ENCODE data around the gene TSGA10IP.

Gene TSGA10IP

DNA sequence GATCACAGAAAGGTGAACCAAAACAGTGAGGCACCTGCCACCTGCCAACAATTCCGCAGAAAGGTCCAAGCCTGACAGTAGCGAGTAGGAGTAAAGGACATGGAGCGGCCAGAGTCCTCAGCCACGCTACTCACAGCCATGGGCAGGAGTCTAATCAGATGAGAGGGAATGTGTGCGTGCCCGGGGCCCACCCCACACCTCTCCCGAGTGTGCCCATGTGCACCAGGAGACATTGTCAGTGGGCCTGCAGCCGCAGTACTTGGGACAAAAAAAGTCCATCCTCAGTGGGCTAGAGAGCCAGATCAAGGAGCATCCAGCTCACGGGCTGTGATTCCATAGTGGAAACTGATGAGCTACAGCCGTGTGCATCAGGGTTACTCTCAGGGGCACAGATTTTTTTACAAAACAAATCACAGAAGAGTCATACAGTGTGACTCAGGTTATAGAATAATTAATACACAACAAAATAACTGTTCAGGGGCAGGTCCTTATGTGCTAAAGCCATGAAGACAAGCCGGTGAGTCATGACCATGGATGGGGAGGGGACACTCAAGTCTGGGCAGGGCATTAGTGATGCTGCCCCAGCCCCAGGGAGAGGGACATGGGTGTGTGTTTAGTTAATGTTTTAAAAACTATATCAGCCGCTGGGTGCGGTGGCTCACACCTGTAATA lies 28.3 kb downstream of the TSGA10IP start:
- in situ Hi-C loops (cut with MboI; ENCODE audit: low sequenced_read_pairs) = no loop called here

DNA sequence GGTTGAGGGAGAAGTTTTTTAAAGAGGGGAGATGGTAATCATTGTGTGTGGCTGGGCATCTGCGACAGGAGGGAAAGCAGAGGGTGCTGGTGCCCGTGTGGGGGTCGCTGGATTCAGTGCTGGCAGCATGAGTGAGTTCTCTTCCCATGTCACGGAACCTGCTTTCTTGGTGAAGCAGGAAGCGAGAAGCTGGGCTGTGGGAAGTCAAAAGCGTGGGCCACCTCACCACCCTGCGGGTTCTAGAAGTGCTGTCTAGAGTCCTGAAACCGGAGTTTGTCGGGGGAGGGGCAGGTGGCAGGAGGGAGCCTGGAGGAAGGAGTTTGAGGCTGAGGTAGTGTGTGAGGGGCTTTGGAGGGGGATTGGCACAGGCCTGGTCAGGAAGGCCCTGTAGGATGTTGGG lies 30.5 kb downstream of the TSGA10IP start:
- in situ Hi-C loops (cut with MboI; ENCODE audit: low sequenced_read_pairs) = no loop called here

DNA sequence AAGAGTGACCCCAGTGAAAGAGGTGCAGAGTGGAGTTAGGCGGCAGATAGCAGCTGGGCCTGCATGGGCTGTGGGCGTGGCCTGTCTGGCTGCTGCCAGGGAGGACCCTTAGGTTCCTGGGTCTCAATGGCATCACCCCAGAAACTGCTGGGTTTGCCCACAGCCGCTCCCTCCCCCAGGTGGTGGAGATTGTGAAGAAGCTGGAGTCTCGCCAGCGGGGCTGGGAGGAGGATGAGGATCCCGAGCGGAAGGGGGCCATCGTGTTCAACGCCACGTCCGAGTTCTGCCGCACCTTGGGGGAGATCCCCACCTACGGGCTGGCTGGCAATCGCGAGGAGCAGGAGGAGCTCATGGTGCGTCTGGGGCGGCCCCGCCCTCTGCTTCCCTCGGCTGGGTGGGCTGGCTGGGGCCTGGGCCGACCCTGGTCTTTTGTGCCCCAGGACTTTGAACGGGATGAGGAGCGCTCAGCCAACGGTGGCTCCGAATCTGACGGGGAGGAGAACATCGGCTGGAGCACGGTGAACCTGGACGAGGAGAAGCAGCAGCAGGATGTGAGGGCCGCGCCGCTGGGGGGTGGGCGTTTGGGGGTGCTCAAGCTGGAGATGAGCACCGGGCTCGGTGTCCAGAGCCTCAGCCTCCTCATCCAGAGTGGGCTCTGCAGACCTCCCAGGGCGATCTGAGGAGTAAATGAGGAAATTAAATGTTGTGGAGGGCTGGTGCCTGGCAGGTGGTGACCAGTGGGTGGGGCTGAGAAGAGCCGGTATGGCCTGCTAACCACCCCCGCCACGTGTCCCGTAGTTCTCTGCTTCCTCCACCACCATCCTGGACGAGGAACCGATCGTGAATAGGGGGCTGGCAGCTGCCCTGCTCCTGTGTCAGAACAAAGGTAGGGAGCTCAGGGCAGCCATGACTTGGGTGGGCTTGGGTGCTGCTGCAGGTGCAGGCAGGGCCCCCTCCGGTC lies 31.2 kb downstream of the TSGA10IP start:
- in situ Hi-C loops (cut with MboI; ENCODE audit: low sequenced_read_pairs) = no loop called here

DNA sequence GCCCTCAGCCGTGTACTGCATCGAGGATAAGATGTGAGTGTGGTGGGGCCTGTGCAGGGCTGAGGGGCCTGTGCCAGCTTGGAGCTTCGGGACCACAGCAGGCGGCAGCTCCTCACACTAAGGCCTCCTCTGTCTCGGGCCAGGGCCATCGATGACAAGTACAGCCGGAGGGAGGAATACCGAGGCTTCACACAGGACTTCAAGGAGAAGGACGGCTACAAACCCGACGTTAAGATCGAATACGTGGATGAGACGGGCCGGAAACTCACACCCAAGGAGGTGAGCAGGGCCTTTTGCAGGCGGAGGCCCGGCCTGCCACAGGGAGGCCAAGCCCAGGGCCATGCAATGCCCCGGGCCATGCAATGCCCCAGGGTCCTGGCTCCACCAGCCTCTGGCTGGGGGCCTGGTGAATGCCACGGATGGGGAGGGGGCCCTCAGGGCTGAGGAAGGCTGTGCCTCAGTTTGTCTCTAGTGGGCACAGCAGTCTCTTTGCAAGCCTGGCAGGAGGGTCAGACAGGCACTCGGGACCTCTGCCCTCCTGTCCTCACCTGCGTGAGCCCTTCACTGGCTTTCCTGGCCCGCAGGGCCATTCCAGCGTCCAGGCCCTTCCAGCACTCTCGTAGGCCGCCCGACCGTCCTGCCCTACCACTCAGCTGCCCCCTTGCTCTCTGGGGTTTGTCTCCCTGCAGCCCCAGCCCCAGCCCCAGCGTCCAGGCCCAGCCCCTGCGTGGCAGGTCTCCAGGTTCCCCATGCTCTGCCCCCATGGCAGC lies 32.5 kb downstream of the TSGA10IP start:
- in situ Hi-C loops (cut with MboI; ENCODE audit: low sequenced_read_pairs) = no loop called here

DNA sequence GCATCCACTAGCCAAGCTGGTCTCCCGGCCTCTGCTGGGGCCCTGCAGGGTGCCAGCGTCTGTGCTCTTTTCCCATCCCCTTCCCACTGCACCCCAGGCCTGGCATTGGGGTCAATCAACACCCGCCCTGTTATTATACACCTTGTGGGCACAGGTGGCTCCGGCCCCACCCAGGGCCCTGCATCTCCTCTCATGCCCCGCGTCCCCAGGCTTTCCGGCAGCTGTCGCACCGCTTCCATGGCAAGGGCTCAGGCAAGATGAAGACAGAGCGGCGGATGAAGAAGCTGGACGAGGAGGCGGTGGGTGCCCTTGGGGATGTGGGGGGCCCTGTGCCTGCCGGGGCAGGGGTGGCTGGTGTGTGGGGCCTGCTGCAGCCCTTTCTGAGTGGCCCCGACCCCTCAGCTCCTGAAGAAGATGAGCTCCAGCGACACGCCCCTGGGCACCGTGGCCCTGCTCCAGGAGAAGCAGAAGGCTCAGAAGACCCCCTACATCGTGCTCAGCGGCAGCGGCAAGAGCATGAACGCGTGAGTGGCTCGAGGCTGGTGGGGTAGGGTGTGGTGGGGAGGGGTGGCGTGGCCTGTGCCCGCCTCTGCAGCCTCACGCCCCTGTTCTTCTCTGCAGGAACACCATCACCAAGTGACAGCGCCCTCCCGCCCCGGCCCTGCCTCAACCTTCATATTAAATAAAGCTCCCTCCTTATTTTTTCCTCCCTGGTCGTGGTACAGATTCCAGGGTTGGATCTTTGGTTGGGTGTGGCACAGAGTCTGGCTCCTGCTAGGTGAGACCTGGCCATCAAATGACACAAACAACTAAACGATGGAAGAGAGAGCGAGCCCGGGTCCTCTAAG lies 33.3 kb downstream of the TSGA10IP start:
- in situ Hi-C loops (cut with MboI; ENCODE audit: low sequenced_read_pairs) = no loop called here

DNA sequence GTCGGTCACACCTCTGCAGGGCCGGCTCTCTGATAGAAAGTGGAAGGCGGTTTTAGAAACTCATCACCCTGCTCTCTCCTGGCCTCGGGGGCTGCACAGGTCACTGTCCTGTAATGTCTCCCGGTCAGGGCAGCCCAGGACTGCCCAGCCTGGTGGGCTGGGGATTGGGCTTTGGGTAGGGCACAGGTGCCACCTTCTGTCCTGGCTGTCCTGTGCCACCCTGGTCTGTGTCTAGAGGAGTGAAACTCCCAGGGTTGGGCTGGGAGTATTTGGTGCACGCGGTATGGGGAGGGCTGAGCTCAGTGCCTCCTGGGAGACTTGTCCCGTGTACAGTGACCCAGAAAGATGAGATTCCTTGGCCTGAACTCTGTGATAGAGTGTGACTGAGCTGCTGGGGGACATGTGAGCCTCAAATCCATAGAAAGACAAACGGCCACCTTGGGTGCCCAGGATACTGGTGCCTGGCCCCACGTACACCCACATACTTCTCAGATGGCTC lies 34.0 kb downstream of the TSGA10IP start:
- in situ Hi-C loops (cut with MboI; ENCODE audit: low sequenced_read_pairs) = no loop called here

DNA sequence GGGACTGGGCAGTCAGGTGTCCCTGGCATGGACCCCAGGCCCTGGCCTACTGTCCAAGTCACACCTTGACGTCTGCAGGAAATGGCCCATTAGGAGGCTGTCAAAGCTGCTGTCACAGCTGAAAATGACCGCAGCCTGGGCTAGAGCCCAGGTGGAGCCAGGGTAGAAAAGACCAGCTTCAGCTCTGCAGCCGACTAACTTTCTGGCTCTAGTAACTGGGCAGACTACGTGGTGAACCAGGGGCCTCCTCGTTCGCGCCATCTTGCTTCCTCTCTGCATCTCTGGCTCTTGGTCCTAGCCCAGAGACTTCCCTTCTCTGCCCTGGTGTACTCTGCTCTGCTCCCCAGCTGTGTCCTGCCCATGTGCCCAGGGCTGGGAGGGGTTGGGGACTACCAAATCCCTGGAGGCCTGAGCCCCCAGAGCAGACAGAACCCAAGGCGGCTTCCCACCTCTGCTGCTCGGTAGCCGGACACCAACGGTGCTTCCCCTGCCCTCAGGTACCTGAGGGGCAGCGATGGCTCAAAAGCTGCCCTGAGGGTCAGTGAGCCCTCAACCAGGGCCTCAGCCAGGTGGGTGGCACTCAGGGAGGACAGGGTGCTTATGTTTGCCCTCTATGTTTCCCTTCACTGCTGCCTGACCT lies 35.9 kb downstream of the TSGA10IP start:
- in situ Hi-C loops (cut with MboI; ENCODE audit: low sequenced_read_pairs) = no loop called here

DNA sequence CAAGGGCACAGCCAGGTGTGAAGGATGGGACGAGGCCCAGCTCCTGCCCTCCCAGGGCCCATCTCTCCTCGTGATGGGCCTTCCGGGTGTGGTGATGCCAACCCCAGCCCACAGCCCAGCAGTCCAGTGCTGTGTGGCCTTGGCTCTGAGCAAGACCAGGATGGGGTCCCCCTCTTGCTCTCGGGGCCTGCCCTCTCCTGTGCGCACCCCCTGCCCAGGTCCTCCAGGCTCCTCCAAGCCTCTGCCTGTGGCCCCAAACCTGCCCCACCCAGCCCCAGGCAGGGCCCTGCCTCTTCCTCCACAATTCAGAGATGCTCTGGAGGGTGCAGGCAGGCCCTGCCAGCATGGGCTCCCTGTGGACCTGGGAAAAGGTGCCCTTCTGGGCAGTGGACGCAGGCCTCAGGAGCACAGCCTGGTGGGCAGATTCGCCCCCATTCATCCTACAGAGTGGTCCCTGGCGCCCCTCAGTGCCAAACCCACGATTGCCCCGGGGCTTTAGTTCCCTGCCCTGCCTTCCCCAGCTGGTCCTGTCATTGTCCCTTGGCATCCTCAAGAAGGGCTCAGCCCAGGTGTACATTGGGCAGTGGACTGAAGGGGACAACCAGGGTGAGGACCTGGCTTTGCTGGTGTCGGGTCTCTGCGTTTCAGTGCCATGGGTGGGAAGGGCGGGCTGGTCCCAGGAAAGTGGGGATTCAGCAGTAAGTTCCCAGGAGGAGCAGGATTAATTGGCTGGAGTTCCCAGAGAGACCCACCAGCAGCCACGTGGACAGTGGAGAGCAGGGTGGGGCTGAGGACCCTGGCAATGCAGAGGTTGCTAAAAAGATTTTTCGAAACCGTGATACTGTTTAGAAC lies 36.9 kb downstream of the TSGA10IP start:
- in situ Hi-C loops (cut with MboI; ENCODE audit: low sequenced_read_pairs) = no loop called here

DNA sequence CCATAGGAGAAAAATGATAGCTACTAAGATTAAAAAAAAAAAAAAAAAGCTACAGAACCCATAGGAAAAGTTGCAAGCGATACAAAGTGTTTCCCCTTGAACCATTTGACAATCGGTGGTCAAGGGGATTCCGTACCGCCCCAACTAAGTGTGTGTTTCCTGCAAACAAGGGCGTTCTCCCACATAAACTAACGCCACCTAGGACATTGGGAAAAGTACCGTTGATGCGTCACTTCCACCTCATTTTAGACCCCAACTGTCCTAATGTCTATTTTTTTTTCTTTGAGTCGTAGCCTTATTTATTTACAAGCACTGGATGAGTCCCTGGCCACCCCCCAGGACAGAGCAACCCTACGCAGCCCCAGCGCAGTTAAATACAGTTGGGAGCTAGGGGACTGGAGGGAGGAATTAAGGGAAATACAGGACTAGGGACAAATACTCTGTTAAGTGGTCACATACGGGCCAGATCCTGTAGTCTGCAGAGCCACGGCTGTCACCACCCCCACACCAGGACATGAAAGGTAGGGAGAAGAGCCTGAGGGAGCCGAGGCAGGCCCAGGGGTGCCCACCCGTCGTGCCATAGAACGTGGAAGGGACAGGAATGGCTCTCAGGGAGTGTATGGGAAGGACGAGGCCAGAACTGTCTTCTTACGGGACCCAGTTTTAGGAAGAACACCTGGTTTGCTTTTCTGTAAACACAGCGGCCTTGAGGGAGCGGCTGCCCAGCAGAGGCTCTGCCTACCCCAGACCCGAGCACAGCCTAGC lies 37.7 kb downstream of the TSGA10IP start:
- in situ Hi-C loops (cut with MboI; ENCODE audit: low sequenced_read_pairs) = no loop called here

DNA sequence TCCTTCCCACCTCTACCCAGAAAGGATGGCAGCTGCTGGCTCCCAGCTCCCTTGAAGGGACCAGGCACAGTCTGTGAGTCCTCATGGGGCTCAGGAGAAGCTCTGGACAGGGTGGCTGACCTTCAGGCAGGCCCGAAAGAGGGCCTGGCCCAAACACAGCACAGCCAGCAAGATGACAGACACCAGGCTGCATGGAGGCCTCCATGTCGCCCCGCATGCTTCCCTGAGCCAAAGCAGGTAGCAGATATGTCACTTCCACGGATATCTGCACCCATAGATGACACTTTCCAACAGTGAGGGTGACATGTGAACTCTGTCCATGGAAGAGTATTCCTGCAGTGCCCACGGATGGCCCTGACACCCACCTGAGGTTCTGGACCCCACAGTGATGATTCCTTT lies 38.3 kb downstream of the TSGA10IP start:
- in situ Hi-C loops (cut with MboI; ENCODE audit: low sequenced_read_pairs) = no loop called here

DNA sequence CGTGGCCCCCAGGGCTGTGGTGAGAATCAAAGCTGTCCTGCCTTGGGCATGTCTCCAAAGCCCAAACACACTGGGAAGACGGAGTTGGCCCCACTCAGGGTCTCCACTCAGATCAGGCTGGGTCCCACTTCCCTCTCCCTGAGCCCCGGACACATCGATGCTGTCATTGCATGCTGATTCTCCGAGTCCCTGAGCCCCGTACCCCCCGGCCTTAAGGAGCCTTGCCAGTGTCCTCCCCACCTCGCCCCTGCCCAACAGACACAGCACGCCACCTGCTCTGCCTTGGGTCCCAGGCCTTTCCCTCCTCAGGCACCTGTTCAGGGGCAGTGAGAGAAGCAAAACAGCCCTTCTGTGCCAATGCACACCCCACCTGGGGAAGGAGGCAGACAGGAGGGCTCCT lies 42.1 kb downstream of the TSGA10IP start:
- in situ Hi-C loops (cut with MboI; ENCODE audit: low sequenced_read_pairs) = no loop called here

DNA sequence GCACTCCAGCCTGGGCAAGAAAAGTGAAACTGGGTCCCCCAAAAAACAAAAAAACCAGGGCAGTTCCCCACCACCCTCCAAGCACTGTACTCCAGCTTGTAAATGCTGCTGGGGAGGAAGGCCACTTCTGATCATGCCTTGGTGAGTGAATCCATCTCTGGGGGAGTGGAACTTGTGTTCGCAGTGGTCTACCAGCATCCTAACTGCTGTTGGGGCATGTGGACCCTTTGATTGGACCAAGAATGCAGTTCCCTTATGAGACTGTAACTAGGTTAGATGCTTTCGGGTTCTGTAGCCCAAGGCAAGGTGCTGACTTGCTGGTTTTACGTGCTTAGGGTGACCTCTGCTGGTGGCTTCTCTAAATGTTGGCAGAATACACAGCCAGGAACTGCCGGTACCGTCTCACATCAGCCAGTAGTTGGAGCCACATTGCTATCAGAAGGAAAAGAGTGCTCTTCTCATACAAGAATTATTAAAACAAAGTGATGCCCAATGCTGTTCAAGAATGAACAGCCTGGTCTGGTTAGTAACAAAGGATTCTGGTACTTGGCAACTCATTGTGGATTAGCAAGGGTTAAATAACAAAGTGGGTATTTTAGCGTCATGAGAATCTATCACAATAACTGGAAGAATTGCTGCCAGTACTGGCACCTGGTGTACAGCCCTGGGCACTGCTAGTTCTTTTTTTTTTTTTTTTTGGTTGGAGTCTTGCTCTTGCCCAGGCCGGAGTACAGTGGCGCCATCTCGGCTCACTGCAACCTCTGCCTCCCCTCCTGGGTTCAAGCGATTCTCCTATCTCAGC lies 43.7 kb downstream of the TSGA10IP start:
- in situ Hi-C loops (cut with MboI; ENCODE audit: low sequenced_read_pairs) = no loop called here

DNA sequence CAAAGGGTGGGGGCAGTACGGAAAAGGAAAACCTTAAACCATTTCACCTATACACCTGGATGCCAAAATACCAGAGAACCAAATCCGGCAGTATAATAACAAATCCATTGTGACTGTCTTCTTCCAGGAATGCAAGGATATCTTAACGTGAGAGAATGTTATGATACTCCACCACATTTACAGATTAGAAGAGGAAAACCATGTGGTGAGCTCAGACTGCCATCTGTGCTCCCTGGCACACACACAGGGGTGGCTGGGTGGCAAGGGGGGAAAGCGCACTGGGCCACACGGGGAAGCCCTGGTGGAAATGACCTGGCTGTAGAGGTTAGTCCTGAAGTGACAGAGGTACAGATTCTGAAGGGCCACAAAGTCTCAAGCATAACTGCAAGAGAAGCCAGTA lies 46.8 kb downstream of the TSGA10IP start:
- in situ Hi-C loops (cut with MboI; ENCODE audit: low sequenced_read_pairs) = no loop called here

DNA sequence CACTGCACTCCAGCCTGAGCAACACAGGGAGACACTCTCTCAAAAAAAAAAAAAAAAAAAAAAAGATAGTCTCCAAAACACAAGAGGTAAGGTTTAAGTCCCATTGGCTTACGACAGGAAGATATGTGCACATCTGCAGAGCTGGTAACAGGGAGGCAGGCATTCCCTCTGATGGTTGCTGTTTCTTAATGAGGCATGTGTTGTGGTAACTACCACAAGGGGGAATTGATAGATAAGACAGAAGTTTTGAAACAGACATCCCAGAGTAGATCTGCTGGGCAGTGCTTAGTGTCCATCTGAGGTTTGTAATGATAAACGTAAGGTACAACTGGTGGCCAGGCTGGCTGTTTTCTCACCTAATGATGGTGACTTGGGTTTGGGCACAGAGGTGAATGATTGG lies 52.0 kb downstream of the TSGA10IP start:
- in situ Hi-C loops (cut with MboI; ENCODE audit: low sequenced_read_pairs) = no loop called here

DNA sequence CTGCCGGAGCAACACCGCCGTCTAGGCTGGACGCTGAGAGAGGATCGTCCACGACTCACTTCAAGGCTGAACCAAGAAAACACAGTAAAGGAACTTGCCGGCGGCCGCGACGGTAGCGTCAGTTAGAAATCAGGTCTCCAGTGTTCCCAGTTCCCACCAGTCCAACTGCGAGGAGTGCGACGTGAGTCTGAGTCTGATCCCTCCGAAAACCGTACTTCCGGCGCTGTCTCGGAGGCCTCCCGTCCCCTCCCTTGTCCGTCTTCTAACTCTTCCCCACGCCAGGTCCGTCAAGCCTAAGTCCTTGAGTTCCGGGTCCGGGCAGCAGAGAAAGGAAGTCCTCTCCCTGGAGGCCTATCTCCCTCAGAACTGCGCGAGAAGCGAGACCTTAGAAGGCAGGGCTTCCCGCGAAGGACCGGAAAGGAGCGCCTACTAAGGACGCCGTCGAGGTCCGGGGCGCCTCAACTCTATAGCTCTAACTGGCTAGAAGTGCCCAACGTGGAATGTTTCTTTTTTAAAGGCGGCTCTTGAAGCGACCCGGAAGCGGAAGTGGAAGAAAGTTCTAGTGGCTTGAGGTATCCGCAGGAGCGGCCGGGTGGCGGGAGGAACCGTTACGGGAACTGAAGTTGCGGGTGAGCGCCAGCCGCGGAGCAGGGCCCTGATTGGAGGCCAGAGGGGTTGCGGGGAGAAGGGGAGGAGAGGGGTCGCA lies 56.8 kb downstream of the TSGA10IP start, which contains the start of the genes BANF1 and EIF1AD:
TSS of gene BANF1 (plus strand) at position 562 of the 706 bp plus-strand sequence. CDS start 748 bp downstream, outside the sequence.
TSS of gene EIF1AD (minus strand) at position 216 of the 706 bp plus-strand sequence. CDS start 1,768 bp downstream, outside the sequence.
- in situ Hi-C loops (cut with MboI; ENCODE audit: low sequenced_read_pairs) = no loop called here

DNA sequence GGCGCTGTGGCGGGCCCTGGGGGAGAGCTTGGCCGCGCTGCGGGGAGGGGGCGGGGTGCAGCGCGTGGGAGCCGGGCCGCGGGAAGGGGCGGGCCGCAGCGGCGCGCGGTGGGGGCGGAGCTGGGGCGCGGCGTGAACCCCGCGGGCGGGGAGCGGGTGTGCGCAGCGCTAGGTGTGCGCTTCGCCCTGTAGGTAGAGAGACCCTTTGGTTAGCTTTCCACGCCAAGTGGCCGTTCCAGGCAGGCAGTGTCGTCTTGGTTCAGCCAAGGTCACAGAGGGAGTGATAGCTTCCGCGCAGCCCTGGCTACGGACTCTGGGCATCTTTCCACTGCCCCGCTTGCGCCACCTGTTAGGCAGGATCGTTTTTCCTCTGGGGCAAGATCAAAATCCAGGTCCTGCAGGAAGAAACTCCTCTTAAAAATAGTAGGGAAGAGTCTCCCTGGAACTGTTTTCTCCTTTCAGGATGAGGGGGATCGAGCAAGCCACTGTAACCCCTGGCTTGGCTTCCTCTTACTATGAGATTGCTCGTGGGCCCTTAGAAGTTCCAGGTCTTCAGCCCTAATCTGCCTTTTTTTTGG lies 57.5 kb downstream of the TSGA10IP start:
- in situ Hi-C loops (cut with MboI; ENCODE audit: low sequenced_read_pairs) = no loop called here
